ENCODE data around the gene MYLK. TPM values are rescaled to one million over a fixed set of nuclear protein-coding genes. Genes with fewer than 3 reads are reported as not detected.

Gene MYLK
- total and polyA plus RNA-seq, 10 of the 15 experiments (the other 5 are each of a cell fraction or from before 2014, with no cell fraction given), result 0.04 to 1.6 (median 0.42) TPM; not detected in 1

GRCh38 chr3:123661973-123662372, 222.2 kb downstream of the MYLK start:
- ChIA-PET CTCF (interaction anchor here (1.1 to 4.2 kb wide), 3 partner anchors 10 to 40 kb away, joined by 4 to 17 read pairs (median 5); no protein-coding TSS in a partner anchor), SMC1A (ENCODE audit: uncharacterized antibody, unreplicated experiment) (no interaction called here), POLR2A (interaction anchor here (0.7 kb wide), 1 partner anchor 11 kb away, joined by 3 read pairs; no protein-coding TSS in a partner anchor), RAD21 (ENCODE audit: unreplicated experiment) (no interaction called here)
- no peaks in the 10 kb centered on the region for H4K20me1 ChIP-seq (ENCODE audit: control insufficient read depth, insufficient read depth)
- TF ChIP-seq, protein P1, sequence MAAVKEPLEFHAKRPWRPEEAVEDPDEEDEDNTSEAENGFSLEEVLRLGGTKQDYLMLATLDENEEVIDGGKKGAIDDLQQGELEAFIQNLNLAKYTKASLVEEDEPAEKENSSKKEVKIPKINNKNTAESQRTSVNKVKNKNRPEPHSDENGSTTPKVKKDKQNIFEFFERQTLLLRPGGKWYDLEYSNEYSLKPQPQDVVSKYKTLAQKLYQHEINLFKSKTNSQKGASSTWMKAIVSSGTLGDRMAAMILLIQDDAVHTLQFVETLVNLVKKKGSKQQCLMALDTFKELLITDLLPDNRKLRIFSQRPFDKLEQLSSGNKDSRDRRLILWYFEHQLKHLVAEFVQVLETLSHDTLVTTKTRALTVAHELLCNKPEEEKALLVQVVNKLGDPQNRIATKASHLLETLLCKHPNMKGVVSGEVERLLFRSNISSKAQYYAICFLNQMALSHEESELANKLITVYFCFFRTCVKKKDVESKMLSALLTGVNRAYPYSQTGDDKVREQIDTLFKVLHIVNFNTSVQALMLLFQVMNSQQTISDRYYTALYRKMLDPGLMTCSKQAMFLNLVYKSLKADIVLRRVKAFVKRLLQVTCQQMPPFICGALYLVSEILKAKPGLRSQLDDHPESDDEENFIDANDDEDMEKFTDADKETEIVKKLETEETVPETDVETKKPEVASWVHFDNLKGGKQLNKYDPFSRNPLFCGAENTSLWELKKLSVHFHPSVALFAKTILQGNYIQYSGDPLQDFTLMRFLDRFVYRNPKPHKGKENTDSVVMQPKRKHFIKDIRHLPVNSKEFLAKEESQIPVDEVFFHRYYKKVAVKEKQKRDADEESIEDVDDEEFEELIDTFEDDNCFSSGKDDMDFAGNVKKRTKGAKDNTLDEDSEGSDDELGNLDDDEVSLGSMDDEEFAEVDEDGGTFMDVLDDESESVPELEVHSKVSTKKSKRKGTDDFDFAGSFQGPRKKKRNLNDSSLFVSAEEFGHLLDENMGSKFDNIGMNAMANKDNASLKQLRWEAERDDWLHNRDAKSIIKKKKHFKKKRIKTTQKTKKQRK (IDR thresholded peaks at IDR 0.05; ENCODE audit: low read depth, low read length), result no peak
- no peak for TF ChIP-seq RB1 (IDR thresholded peaks at IDR 0.05; ENCODE audit: borderline replicate concordance)
- TF ChIP-seq MXI1 (IDR thresholded peaks at IDR 0.05; ENCODE audit: low read depth, low read length), result no peak
- TF ChIP-seq LARP7 (IDR thresholded peaks at IDR 0.05), result no peak
- no peak for TF ChIP-seq WRNIP1 (IDR thresholded peaks at IDR 0.05; ENCODE audit: borderline replicate concordance, low read depth, low read length)
- TF ChIP-seq PAX5 (IDR thresholded peaks at IDR 0.05; ENCODE audit: borderline replicate concordance, low read depth, low read length), result no peak
- TF ChIP-seq ZNF217 (IDR thresholded peaks at IDR 0.05), result no peak
- no peak for TF ChIP-seq SREBF1 (IDR thresholded peaks at IDR 0.05; ENCODE audit: low read length)
- TF ChIP-seq HDAC2 (IDR thresholded peaks at IDR 0.05), result no peak
- no peak for TF ChIP-seq ZNF384 (IDR thresholded peaks at IDR 0.05; ENCODE audit: borderline replicate concordance, low read depth, low read length)
- no peak for TF ChIP-seq NR2F1 (conservative IDR thresholded peaks at IDR 0.05)
- no peak for TF ChIP-seq FOXK2 (IDR thresholded peaks at IDR 0.05)
- no peak for TF ChIP-seq CBX3 (IDR thresholded peaks at IDR 0.05; ENCODE audit: borderline replicate concordance, low read depth)
- no peak for TF ChIP-seq PAX8 (IDR thresholded peaks at IDR 0.05)
- no peaks in the 10 kb centered on the region for H3K4me1 ChIP-seq (ENCODE audit: control insufficient read depth, insufficient read depth, low read length)
- WGBS (ENCODE audit: insufficient coverage, insufficient replicate concordance, low lambda C conversion rate, missing lambda C conversion rate), result 0% methylated on average over 1 of the region's 1 CpG
- no peak overlapping the region for H3K9ac ChIP-seq (ENCODE audit: control insufficient read depth, insufficient read depth, low read length)
- peaks cover under 1% of the 10 kb centered on the region; the same call in 2 of the 3 replicates for H3K9me3 ChIP-seq (replicated peaks; ENCODE audit: control insufficient read depth, insufficient read depth, low read length)
- H2AFZ ChIP-seq (ENCODE audit: control insufficient read depth, low read depth, low read length), result no peak overlapping the region
- BruUV-seq (replicated peaks), result no TSS peak
- H3K27ac ChIP-seq (ENCODE audit: control insufficient read depth, insufficient read depth), result no peak overlapping the region
- H3K27me3 ChIP-seq (replicated peaks in 1 of 2; ENCODE audit: control insufficient read depth in 2 of 2, insufficient read depth in 2 of 2, low read length in 1 of 2), result no peaks in the 10 kb centered on the region; a peak in 2 of 4 replicates
- DNase-seq (ENCODE audit: low read depth, low spot score) (no peak), ATAC-seq (no peak), FAIRE-seq (no peak)
- intact Hi-C loops (cut with micrococcal nuclease; ENCODE audit: unreplicated experiment) (no loop called here), in situ Hi-C loops (cut with MboI) (no loop called here)
- no peak overlapping the region for H3K4me3 ChIP-seq
- H3K36me3 ChIP-seq (ENCODE audit: control insufficient read depth in 2 of 2, insufficient read depth in 2 of 2, low read length in 1 of 2), result no peaks in the 10 kb centered on the region
- no peaks in the 10 kb centered on the region for H3K79me2 ChIP-seq (ENCODE audit: control insufficient read depth, insufficient read depth, low read length)
- H3K4me2 ChIP-seq (ENCODE audit: control insufficient read depth, insufficient read depth), result no peak overlapping the region
